GM13977 (cell line): ENCODE results near the gene ARHGEF1.

Experiments
- DNase-seq: peaks from one replicate; pipeline ENCODE4 v3.0.0; 2012; ENCODE audit warnings: low spot score
- in situ Hi-C: fragments of 300-500 bp; cut with MboI; formaldehyde crosslinking; loops from one replicate; pipeline ENCODE4 v1.12.0; 2022; ENCODE audit warnings: low sequenced_read_pairs, low pct_unique_long_range_greater_than_20kb, mixed read lengths, inconsistent platforms; ENCODE audit not compliant: unreplicated experiment
- TF ChIP-seq, protein P1 (sequence below): IDR thresholded peaks from 2 replicates; pipeline ENCODE4 v1.5.1; 2012; ENCODE audit warnings: mild to moderate bottlenecking, control low read depth; ENCODE audit not compliant: insufficient read depth; ENCODE audit errors: extremely low read depth, missing control alignments

ARHGEF1 gene

DNA sequence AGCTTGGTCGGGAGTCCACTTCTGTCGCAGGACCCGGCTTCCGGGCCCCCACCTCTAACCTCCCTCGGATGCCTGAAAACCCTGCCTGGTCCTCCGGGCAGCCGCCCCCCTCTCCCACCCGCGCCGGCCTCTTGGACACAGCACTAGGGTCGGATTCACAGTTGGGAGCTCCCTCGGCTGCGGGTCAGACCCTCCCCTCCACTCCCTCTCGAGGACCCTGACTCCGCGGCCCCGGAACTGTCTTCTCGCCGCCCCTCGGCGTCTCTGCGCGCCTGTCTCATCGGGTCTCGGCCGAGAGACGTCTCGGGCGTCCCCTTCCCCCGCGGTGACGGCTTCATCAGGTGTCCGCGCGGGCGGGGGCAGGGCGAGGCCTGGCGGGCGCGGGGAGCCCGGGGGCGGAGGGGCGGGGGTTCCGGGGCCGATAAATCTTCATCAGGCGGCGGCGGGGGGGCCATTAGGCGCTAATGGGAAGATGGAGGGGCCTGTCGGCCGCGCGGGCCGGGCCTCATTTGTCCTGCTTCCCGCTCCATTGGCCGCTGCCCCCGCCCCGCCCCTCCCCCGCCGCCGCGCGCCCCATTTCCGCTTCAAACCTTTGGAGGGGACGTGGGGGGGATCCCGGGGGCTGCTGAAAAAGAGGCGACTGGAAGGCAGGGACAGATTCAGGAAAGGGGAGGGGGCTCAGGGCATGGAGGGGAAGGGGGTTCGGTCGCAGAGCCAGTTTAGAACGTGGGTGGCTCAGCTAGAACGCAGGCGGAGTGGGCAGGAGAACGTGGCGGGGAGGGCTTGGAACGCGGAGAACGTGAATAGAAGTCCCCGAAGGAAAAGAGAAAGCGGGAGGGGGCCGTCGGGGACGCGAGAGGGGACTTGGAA, 57.1 kb downstream of the ARHGEF1 start:
- TF ChIP-seq, protein P1, sequence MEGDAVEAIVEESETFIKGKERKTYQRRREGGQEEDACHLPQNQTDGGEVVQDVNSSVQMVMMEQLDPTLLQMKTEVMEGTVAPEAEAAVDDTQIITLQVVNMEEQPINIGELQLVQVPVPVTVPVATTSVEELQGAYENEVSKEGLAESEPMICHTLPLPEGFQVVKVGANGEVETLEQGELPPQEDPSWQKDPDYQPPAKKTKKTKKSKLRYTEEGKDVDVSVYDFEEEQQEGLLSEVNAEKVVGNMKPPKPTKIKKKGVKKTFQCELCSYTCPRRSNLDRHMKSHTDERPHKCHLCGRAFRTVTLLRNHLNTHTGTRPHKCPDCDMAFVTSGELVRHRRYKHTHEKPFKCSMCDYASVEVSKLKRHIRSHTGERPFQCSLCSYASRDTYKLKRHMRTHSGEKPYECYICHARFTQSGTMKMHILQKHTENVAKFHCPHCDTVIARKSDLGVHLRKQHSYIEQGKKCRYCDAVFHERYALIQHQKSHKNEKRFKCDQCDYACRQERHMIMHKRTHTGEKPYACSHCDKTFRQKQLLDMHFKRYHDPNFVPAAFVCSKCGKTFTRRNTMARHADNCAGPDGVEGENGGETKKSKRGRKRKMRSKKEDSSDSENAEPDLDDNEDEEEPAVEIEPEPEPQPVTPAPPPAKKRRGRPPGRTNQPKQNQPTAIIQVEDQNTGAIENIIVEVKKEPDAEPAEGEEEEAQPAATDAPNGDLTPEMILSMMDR = no peak
- DNase-seq = peak; percentile 86
- in situ Hi-C loops = no loop called here

DNA sequence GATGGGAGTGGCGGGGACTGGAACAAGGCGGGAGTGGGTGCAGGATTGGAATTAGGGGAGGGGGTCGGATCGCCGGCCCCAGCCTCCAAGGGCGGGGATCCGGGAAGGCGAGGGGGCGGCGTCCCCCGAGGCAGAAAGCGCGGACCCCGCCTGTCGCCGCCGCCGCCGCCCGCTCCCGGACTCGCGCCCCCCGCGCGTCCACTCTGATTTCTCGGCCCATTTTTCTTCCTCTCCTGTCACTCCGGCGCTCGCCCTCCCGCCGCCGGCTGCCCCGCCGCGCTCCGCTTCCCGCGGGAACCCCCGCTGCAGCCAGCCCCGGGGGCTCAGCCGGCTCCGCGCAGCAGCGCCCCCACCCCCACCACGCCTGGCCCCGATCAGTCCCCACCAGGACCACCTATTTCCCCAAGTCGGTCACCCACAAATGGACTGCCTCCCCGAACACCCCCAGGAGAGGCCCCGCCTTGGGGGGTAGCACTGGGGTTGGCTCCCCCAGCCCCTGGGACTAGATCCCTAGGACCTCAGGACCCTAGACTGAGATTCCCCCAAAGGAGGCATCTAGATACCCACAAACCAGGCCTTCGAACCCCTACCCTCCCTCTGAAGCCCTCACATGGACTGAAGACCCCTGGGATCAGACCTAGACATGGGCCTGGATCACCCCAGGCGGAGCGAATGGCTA, 57.9 kb downstream of the ARHGEF1 start:
- peak; percentile 56 for DNase-seq
- TF ChIP-seq, protein P1 = no peak
- in situ Hi-C loops = no loop called here

DNA sequence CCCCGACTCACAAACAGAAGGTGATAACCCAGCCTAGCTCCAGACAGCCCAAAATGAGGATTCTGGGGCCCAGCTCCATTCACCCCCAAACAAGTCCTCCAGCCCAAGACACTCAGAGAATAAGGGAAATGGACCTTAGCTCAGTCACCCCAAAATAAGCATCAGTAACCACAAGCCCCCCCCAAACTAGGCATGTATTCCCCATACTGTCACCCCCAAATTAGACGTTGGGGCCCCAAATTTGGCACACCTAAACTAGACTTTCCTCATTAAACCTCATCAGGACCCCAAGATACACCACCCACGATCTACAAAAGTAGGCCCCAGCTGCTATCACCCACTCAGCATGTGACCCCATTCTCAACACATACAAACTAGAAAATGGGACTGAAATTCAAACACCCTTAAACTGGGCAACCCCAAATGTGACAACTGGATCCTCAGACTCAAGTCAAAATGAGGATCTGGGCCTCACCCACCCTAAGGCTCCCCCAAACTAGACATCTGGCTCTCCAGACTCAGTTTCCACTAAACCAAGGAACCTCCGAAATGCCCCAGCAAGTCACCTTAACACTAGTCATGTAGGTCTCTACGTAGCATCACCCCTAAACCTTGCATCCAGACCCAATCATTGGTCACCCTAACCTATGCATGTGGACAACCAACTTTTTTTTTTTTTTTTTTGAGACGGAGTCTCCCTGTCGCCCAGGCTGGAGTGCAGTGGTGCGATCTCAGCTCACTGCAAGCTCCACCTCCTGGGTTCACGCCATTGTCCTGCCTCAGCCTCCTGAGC, 58.6 kb downstream of the ARHGEF1 start:
- in situ Hi-C loops = no loop called here

DNA sequence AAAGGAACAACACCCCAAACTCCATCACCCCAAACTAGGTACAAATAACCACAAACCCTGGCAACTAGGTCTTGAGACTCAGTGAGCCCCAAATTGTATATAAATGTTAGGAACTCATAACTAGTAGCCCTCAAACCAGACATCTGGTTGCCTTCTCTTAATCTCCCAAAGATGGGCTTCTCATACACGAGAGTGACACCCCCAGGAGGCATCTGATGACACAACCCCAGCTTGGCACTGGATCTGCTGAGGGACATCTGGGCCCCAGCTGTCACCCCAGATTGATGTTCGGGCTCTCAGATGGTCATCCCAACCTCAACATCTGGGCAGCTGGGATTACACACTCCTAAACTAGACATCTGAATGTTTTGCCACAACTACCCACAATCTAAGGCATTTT, 61.4 kb downstream of the ARHGEF1 start:
- DNase-seq = peak; percentile 36
- in situ Hi-C loops = no loop called here
- TF ChIP-seq, protein P1 = no peak

More for the DNA sequence above, 58.6 kb downstream of the ARHGEF1 start:
- TF ChIP-seq, protein P1 = no peak
- DNase-seq = peak; percentile 61

DNA sequence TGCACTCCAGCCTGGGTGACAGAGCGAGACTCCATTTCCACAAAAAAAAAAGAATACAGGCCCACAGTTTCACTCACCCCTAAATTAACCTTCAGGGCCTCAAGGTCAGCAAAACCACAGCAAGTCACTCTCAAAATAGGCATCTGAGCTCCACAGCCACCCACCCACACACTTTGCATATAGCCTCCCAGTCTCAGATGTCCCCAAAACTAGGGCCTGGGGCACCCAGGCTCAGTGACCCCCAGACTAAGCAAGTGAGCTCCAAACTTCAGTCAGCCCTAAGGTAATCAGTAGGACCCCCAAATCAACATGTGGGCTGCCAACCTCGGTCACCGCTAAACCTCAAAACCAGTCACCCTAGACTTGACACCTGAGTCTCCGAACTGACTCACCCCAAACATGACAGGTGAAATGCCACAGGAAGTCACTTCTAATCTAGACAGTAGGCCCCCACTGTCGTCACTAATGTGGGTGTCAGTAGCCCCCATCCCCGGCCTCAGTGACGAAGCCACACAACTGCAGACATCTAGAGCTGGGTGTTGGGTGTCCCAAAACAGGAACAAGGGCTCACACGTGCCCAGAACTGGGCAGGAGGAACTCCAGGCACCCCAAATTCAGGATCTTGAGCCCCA, 62.3 kb downstream of the ARHGEF1 start:
- DNase-seq = peak; percentile 90
- TF ChIP-seq, protein P1 = no peak
- in situ Hi-C loops = no loop called here

DNA sequence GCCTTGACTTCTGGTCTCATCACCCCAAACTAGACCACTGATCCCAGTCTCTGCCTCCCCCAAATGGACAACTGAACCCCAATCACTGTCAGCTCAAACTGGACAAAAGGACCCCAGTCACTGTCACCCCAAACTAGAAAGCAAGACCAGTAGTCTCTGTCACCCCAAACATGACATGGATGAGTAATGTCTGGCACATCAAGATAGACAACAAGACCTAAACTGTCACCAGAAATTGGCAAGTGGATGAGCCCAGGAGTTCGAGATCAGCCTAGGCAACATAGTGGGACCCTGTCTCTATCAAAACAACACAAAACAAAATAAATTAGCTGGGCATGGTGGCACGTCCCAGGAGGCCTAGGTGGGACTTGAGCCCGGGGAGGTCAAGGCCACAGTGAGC, 64.1 kb downstream of the ARHGEF1 start:
- TF ChIP-seq, protein P1 = no peak
- DNase-seq = no peak
- in situ Hi-C loops = no loop called here
